ENCODE data around the gene BST1. TPM values are rescaled to one million over a fixed set of nuclear protein-coding genes. Genes with fewer than 3 reads are reported as not detected.

The BST1 gene
- total RNA-seq, 1 experiment from 2014 or later: 0.69 TPM

GRCh38 chr4:15735536-15735935, 32.7 kb downstream of the BST1 start:
- H3K4me2 ChIP-seq (ENCODE audit: low read length): no peak overlapping the region
- H3K27ac ChIP-seq (ENCODE audit: low read length): no peak overlapping the region
- TF ChIP-seq EZH2 (IDR thresholded peaks at IDR 0.05; ENCODE audit: low read length, unreplicated experiment) (no peak), CTCF (conservative IDR thresholded peaks at IDR 0.05; ENCODE audit: low read depth, low read length) (no peak), EZH2phosphoT487 (IDR thresholded peaks at IDR 0.05; ENCODE audit: borderline replicate concordance, low read length) (no peak)

GRCh38 chr4:15736514-15737050, 33.7 kb downstream of the BST1 start:
- no TSS peak for BruUV-seq (replicated peaks)
- no peaks in the 10 kb centered on the region for H3K36me3 ChIP-seq (ENCODE audit: low read depth, low read length)
- no peaks in the 10 kb centered on the region for H3K27me3 ChIP-seq (ENCODE audit: low read length)
- intact Hi-C loops (cut with micrococcal nuclease): no loop called here
- no peak overlapping the region for H3K9ac ChIP-seq (ENCODE audit: low read length)
- POLR2A ChIA-PET (ENCODE audit: unreplicated experiment): no interaction called here
- H3K79me2 ChIP-seq (ENCODE audit: low read length): no peaks in the 10 kb centered on the region
- TF ChIP-seq EZH2phosphoT487 (IDR thresholded peaks at IDR 0.05; ENCODE audit: borderline replicate concordance, low read length) (no peak), CTCF (conservative IDR thresholded peaks at IDR 0.05; ENCODE audit: low read depth, low read length) (no peak), EZH2 (IDR thresholded peaks at IDR 0.05; ENCODE audit: low read length, unreplicated experiment) (no peak)
- H3K27ac ChIP-seq (ENCODE audit: low read length): no peak overlapping the region
- no peak overlapping the region for H3K4me3 ChIP-seq (ENCODE audit: low read length)
- H3K9me2 ChIP-seq (replicated peaks; ENCODE audit: low read length): no peaks in the 10 kb centered on the region
- DNase-seq (no peak), ATAC-seq (no peak)
- no peaks in the 10 kb centered on the region for H3K4me1 ChIP-seq (ENCODE audit: insufficient read depth, low read length)
- no peak overlapping the region for H3K4me2 ChIP-seq (ENCODE audit: low read length)
- no peaks in the 10 kb centered on the region for H3F3A ChIP-seq (ENCODE audit: low read length, unreplicated experiment)
- no peak overlapping the region for H2AFZ ChIP-seq (ENCODE audit: low read length)
- H4K20me1 ChIP-seq (ENCODE audit: low read length): no peaks in the 10 kb centered on the region
- no peaks in the 10 kb centered on the region for H3K9me3 ChIP-seq (ENCODE audit: low read length)
- CTCF ChIA-PET: no interaction called here

More at GRCh38 chr4:15735536-15735935, 32.7 kb downstream of the BST1 start:
- intact Hi-C loops (cut with micrococcal nuclease): no loop called here
- Histone ChIP-seq H2AFZ (ENCODE audit: low read length) (no peak overlapping the region), H3K9ac (ENCODE audit: low read length) (no peak overlapping the region), H3K36me3 (ENCODE audit: low read depth, low read length) (no peaks in the 10 kb centered on the region), H3K4me3 (ENCODE audit: low read length) (no peak overlapping the region), H3K79me2 (ENCODE audit: low read length) (no peaks in the 10 kb centered on the region), H3F3A (ENCODE audit: low read length, unreplicated experiment) (no peaks in the 10 kb centered on the region), H3K27me3 (ENCODE audit: low read length) (no peaks in the 10 kb centered on the region), H3K4me1 (ENCODE audit: insufficient read depth, low read length) (no peaks in the 10 kb centered on the region), H3K9me3 (ENCODE audit: low read length) (no peaks in the 10 kb centered on the region), H4K20me1 (ENCODE audit: low read length) (no peaks in the 10 kb centered on the region), H3K9me2 (replicated peaks; ENCODE audit: low read length) (no peaks in the 10 kb centered on the region)
- ChIA-PET CTCF (no interaction called here), POLR2A (ENCODE audit: unreplicated experiment) (no interaction called here)
- ATAC-seq: no peak
- no TSS peak for BruUV-seq (replicated peaks)
- no peak for DNase-seq

- intact Hi-C loops (cut with micrococcal nuclease): no loop called here
- Histone ChIP-seq H3K27ac (ENCODE audit: low read length) (no peak overlapping the region), H3K9me3 (ENCODE audit: low read length) (no peaks in the 10 kb centered on the region), H2AFZ (ENCODE audit: low read length) (no peak overlapping the region), H3K4me3 (ENCODE audit: low read length) (no peak overlapping the region), H3K4me1 (ENCODE audit: insufficient read depth, low read length) (no peaks in the 10 kb centered on the region), H3F3A (ENCODE audit: low read length, unreplicated experiment) (no peaks in the 10 kb centered on the region), H3K4me2 (ENCODE audit: low read length) (no peak overlapping the region), H3K36me3 (ENCODE audit: low read depth, low read length) (no peaks in the 10 kb centered on the region), H3K9me2 (replicated peaks; ENCODE audit: low read length) (no peaks in the 10 kb centered on the region), H3K79me2 (ENCODE audit: low read length) (no peaks in the 10 kb centered on the region), H3K9ac (ENCODE audit: low read length) (no peak overlapping the region), H3K27me3 (ENCODE audit: low read length) (no peaks in the 10 kb centered on the region), H4K20me1 (ENCODE audit: low read length) (no peaks in the 10 kb centered on the region)
- ATAC-seq (no peak), DNase-seq (no peak)
- TF ChIP-seq EZH2 (IDR thresholded peaks at IDR 0.05; ENCODE audit: low read length, unreplicated experiment) (no peak), CTCF (conservative IDR thresholded peaks at IDR 0.05; ENCODE audit: low read depth, low read length) (no peak), EZH2phosphoT487 (IDR thresholded peaks at IDR 0.05; ENCODE audit: borderline replicate concordance, low read length) (no peak)
- ChIA-PET POLR2A (ENCODE audit: unreplicated experiment) (no interaction called here), CTCF (no interaction called here)
- no TSS peak for BruUV-seq (replicated peaks)
These were observed 34.4 kb downstream of the BST1 start for GRCh38 chr4:15737255-15737654.
